Spleen (tissue), 7 donors: ENCODE data around the gene PRRX1.

ENCODE experiments used
- POLR2A ChIP-seq, 3 donors: fragments of 450-650 bp; IDR thresholded peaks; one replicate each; pipeline ENCODE4 v1.5.1; 2017; ENCODE audit warnings: antibody characterized with exemption in 3 of 3, mild to moderate bottlenecking in 1 of 3
- POLR2AphosphoS5 ChIP-seq, 3 donors: sonication (generic); formaldehyde crosslinking; IDR thresholded peaks; one replicate each; pipeline ENCODE4 v1.5.1; 2017; ENCODE audit warnings: antibody characterized with exemption in 3 of 3
- TF ChIP-seq, protein P1 (sequence below), 11 experiments: fragments of 200-600 bp in 7 of 11; fragments of 450-650 bp in 4 of 11; sonication (generic) in 4 of 11; IDR thresholded peaks in 8 of 11; conservative IDR thresholded peaks in 3 of 11; 1 replicate in 7 of 11; 2 replicates in 4 of 11; pipeline versions ENCODE4 v1.4.0 to v1.8.0; 2016 to 2021; ENCODE audit warnings: antibody characterized with exemption in 11 of 11, inconsistent platforms in 4 of 11, mild to moderate bottlenecking in 1 of 11
- donor health status: DM: no; HTN: no; CAD: no; lungs with moderate emphysema.
- donor health status: DM: no; HTN: no; CAD: no.
- donor health status: DM: no; HTN: no; CAD: no.

- TF ChIP-seq, protein P1, sequence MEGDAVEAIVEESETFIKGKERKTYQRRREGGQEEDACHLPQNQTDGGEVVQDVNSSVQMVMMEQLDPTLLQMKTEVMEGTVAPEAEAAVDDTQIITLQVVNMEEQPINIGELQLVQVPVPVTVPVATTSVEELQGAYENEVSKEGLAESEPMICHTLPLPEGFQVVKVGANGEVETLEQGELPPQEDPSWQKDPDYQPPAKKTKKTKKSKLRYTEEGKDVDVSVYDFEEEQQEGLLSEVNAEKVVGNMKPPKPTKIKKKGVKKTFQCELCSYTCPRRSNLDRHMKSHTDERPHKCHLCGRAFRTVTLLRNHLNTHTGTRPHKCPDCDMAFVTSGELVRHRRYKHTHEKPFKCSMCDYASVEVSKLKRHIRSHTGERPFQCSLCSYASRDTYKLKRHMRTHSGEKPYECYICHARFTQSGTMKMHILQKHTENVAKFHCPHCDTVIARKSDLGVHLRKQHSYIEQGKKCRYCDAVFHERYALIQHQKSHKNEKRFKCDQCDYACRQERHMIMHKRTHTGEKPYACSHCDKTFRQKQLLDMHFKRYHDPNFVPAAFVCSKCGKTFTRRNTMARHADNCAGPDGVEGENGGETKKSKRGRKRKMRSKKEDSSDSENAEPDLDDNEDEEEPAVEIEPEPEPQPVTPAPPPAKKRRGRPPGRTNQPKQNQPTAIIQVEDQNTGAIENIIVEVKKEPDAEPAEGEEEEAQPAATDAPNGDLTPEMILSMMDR (IDR thresholded peaks at IDR 0.05 in 8 of 11, conservative IDR thresholded peaks at IDR 0.05 in 3 of 11), result peak in 6 of 11 experiments; percentile 20 to 53 (median 36)
- TF ChIP-seq POLR2A (IDR thresholded peaks at IDR 0.05) (no peak), POLR2AphosphoS5 (IDR thresholded peaks at IDR 0.05) (no peak)
Observed at GRCh38 chr1:170670802-170671628, 7.1 kb downstream of the PRRX1 start.
